LoVo (cell line): Measurements from ENCODE around the gene PRDM12.

ENCODE experiments used
- DNase-seq: peaks from one replicate; pipeline ENCODE4 v3.0.0-alpha.2; 2016; ENCODE audit warnings: low spot score

PRDM12 gene

DNA sequence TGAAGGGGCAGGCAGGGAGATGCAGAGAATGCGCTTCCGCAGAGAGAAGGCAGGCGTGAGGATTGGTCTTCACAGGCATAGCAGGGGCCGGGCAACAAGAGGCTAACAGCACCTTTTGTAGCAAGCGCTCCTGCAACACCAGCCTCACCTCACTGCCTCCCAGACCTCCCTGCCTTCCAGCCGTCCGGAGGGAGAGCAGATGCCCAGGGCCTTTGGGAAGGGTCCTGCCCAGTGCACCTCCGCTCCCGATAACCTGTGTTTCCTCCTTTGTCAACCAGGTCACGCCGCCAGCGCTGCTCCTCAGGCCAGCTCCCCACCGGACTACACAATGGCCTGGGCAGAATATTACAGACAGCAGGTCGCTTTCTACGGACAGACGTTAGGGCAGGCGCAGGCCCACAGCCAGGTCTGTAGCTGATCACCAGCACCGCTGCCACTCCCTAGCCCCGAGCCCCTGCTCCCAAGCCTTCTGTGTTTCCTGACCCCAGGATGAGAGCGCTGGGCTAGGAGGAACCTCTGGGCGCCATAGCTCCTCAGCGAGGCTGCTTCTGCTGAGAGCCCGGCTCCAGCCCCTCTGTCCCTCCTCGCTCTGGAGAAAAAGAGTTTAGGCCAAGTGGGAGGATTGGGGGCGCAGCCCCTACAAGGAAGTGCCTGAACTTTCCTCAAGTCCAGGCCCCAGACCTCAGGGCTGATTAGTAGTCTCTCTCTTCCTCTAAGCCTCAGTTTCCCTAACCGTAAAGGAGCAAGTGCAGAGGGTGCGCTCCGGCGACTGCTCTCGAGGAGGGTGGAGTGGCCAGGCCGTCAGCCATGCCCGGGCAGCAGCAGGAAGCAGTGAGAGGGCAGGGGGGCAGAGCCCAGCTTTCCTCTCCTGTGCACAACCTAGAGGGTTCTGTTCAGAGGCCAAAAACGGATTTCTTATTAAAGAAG, 28.4 kb upstream of the PRDM12 start:
- no peak for DNase-seq

DNA sequence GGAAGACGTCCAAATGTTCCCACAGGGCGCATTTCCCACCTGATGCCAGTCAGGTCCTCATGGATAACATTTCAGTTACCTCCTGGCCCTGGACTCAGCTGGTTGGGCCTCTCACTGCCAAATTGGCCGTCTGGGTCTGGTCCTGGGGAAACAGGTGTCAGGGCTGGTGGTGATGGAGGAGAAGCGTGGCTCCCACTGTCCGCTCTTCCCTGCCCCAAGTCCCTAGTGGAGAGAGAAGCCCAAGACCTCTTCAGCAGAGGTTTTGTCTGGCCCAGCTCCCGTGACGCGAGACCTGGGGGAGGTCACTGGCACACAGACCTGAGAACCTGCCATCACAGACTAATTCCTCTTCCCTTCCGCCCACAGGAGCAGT, 27.8 kb upstream of the PRDM12 start:
- DNase-seq, result no peak

DNA sequence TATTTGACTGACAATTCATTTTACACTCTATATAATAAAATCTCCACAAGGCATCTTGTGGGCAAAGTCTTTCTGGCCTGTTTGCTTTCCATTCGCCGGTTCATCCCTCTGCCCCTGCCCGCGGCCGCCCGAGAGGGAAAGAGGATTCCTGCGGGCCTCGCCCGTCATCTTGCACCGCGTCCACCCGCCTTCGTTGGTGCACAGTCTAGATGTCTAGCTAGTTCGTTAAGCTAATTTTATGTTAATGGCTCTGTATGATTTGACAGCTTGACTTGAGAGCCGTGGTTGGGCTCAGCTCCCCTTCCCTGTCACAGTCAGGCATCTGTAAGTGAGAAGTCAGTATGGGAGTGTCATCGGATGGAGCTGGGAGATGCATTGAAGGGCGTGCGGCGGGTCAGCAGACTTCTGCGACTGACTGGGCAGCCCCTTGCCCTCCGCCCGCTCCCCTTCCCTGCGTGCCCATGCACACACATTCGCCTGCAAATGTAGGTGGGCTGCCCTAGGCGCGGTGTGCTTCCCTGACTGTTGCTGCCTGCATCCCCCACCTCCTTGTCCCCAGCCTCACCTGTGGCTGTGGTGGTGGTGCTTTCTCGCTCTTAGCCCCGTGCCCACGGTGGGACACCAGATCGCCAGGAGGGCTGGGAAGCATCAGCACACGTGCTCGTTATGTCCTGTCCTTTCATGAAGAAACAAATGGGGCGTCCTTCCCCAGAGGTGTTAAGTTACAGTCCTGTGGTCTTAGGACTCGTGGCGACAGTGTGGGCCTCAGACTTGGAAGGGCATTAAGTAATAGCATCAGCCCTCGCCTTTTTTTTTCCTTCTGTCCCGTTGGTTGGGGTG, 25.9 kb upstream of the PRDM12 start:
- no peak for DNase-seq

GRCh38 chr9:130639124-130639765, 25.1 kb upstream of the PRDM12 start:
- DNase-seq, result no peak

DNA sequence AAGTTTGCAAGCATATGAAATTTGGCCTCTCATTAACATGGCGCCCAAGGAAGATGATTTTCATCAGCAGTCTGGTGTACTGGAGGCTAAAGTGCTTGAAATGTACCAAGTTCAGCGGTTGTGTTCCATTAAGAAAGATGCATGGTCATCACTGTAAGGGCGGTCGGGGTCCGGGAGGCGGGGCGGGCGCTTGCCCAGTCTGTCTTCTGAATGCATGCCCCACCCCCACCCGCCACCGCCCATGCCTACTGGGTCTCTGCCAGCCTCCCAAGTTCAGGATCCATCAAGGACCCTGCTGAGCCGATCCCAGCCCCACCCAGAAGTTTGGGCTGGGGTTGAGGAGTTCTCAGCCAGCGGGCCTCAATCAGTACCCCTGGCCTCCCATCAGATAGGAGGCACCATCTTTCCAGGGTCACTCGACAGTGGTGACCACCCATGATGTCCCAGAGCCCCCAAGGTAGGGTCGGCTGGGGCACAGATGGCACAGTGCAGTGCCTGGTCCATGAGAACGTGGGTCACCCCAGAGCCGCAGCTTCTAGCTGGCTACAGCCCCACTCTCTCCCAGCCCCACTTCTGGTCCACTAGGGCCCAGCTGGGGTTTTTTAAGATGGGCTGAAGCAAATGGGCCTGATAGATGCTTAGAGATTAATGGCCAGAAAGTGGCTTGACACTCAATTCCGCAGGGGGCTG, 24.4 kb upstream of the PRDM12 start:
- no peak for DNase-seq

GRCh38 chr9:130640681-130641080, 23.7 kb upstream of the PRDM12 start:
- no peak for DNase-seq

- no peak for DNase-seq
Measured at GRCh38 chr9:130642926-130643325, 21.5 kb upstream of the PRDM12 start.

GRCh38 chr9:130651221-130651620, 13.2 kb upstream of the PRDM12 start:
- no peak for DNase-seq

GRCh38 chr9:130651752-130652151, 12.6 kb upstream of the PRDM12 start:
- DNase-seq, result no peak

- no peak for DNase-seq
Measured at GRCh38 chr9:130654879-130655278, 9.5 kb upstream of the PRDM12 start.

DNA sequence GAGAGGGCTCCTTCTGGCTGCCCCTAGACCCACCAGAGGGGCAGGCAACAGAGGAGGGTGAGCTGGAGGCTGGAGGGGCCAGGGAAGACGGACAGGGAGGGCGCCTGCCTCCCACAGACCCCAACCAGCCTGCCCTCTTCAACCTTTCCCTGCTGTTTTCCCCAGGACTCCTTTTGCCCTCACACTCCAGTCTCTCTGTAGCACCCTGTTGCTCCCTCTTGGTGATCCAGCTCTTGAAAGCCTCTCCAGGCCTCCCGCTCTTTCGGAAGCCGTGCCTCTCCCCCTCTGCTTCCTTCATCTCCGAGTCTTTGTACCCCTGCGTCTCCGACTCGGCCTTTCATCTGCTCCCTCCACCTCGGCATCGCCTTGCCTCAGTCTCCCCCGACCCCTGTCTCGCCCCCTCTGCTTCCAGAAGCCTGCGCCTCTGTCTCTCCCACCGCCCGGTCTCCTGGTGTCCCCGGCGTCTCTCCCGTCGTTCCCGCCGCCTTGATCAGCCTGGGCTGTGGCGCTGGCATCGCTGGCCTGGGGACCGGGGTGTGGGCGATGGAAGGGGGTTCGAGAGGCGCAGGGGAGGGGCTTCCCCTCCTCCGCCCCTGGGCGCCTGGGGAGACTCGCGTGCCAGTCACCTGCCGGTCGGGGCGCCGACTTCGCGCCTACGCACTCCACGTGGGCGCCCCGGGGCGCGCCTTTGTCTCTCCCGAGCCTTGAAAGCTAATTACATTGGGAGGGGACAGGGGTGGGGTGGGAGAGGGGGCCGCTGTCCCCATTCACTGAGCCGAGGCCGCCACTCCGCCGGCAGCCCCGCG, 5.3 kb upstream of the PRDM12 start:
- no peak for DNase-seq

- DNase-seq, result no peak
Measured at GRCh38 chr9:130659699-130660248, 4.6 kb upstream of the PRDM12 start.

DNA sequence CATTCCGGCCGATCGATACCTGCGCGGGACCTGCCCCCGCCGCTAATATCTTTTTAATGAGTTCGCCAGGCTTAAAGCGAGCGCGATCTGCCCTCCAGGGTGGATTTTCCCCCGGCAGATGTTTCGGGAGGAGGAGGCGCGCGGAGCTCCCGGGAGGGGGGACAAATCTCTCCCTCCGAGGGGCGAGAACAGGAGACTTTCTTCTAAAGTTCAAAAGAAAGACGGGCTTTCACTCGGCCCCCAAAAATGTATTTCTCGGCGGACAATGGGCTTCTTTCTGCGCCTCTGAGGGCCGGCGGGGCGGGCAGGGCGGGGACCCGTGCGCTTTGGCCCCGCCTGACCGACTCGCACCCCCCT, 4.1 kb upstream of the PRDM12 start:
- no peak for DNase-seq

DNA sequence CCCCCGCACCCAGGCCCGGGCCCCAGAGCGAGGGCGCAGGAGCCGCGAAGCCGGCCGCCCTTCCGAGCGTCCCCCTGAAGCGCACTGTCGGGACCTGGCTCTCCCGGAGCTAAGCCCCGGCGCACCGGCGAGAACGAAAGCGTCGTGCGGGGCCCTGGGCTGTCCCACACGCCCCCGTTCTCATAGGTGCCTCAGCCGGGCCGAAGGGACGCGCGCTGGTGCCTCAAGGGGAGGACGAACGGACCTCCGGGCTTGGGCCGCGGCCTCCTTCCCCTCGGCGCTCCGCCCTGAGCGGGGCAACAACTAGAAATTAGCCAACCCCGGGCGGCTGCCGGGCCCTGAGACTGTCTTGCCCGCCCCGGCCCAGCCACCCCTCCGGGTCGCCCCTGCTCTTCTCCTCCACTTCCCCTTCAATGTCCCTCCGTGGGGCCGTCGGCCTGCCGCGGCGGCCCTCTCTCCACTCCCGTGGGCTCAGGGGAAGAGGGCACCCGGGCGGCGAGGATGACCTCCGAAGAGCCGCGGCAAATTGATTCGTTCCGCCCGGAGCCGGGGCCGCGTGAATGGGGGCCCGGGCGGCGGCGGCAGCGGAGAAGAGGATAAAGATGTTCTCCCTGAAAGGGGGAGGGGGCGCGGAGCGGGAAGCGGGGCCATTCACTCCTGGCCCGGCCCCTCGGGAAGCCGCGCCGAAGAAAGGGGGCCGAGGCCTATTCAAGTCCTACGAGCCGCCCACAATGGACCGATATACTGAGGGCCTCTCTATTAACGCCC, 3.5 kb upstream of the PRDM12 start:
- no peak for DNase-seq

GRCh38 chr9:130661451-130662098, 2.8 kb upstream of the PRDM12 start:
- DNase-seq, result no peak

- DNase-seq, result no peak
Measured at GRCh38 chr9:130662099-130662969, 2.1 kb upstream of the PRDM12 start.

DNA sequence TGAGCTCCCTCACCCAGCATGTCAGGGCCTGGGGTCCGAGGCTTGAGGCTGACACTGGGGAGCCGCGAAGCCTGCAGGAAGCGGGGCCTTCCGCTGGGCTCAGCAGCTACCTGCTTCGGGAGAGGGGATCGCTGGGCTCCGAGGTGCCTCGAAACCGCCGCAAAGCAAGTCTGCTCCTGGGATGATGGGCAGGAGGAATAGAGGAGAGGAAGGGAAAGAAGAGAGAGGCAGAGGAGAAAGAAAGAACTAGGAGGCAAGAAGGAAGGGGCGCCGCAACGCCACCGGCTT, 1.5 kb upstream of the PRDM12 start:
- no peak for DNase-seq

DNA sequence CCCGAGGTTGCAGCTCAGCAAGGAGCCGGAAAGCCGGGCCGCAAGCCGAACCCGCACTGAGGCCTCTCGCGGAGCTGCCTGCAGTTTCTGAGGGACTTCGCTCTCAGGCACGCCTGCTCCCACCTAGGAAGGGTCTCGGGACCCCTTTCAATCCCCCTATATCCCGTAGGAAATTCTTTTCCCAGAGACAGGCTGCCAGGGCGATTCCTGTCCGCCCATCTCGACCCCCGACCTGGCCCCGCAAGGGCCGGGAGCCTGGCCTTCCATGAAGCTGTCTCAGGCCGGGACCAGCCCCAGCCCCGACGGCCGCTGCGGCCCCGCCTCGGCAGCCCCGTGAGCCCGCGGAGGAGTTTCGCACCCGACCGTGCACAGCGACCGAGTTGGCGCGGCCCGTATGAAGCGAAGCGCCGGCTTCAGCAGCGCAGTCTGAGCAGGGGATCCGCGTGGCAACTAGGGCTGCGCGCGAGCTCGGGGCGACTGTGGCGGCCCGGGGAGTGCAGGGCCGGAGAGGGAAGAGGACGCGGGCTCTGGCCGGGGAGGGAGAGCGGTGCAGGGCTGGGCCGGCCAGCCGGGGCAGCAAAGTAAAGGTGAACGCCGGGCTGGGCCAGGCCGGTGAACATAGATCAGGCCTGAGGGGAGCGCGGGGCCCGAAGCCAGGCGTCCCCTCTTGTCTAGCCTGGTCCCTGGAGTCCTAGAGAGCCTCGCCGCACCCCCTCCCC, 977 bp upstream of the PRDM12 start:
- DNase-seq, result no peak

- no peak for DNase-seq
Measured at GRCh38 chr9:130663977-130664250, 480 bp upstream of the PRDM12 start.
